CD14-positive monocyte (primary cell): Measurements from ENCODE around the gene GPR142. TPM values are rescaled to one million over a fixed set of nuclear protein-coding genes. Genes with fewer than 3 reads are reported as not detected.

Source experiments
- DNase-seq, 3 donors: peaks; one replicate each; pipeline ENCODE4 v3.0.0-alpha.2; 2011 to 2022
- H2AFZ ChIP-seq: 2 replicates; pipeline ENCODE4 v1.6.0; 2012; ENCODE audit warnings: mild to moderate bottlenecking, low read depth, low read length, inconsistent platforms; ENCODE audit not compliant: insufficient read depth, poor library complexity, severe bottlenecking
- H3K27ac ChIP-seq, 2 donors: 1 replicate in 1 of 2; 2 replicates in 1 of 2; pipeline ENCODE4 v1.5.1; 2012 to 2013; ENCODE audit warnings: low read length in 2 of 2, control low read depth in 1 of 2, inconsistent platforms in 1 of 2, low read depth in 1 of 2, mild to moderate bottlenecking in 1 of 2
- H3K27me3 ChIP-seq, 2 donors: one replicate each; pipeline versions ENCODE4 v1.6.0 to v1.6.1; 2011 to 2013; ENCODE audit warnings: low read length in 2 of 2; ENCODE audit not compliant: control insufficient read depth in 2 of 2, insufficient read depth in 2 of 2
- H3K36me3 ChIP-seq, 2 donors: replicated peaks in 1 of 2; 1 replicate in 1 of 2; 2 replicates in 1 of 2; pipeline versions ENCODE4 v1.5.1 to v1.6.1; 2012 to 2013; ENCODE audit warnings: low read length in 2 of 2, control low read depth in 1 of 2, inconsistent platforms in 1 of 2, mild to moderate bottlenecking in 1 of 2; ENCODE audit not compliant: insufficient read depth in 2 of 2, control insufficient read depth in 1 of 2
- H3K4me1 ChIP-seq, 2 donors: 1 replicate in 1 of 2; 2 replicates in 1 of 2; pipeline versions ENCODE4 v1.5.1 to v1.6.1; 2012 to 2013; ENCODE audit warnings: low read length in 2 of 2, control low read depth in 1 of 2, inconsistent platforms in 1 of 2, mild to moderate bottlenecking in 1 of 2, moderate library complexity in 1 of 2; ENCODE audit not compliant: insufficient read depth in 2 of 2, control insufficient read depth in 1 of 2
- H3K4me2 ChIP-seq: replicated peaks from 2 replicates; pipeline ENCODE3; 2012; ENCODE audit warnings: low read length, moderate library complexity, mild to moderate bottlenecking; ENCODE audit not compliant: poor library complexity, severe bottlenecking; ENCODE audit errors: extremely low read depth
- H3K4me3 ChIP-seq, 3 experiments: fragments of 200-600 bp in 1 of 3; sonication (generic) in 1 of 3; replicated peaks in 1 of 3; 1 replicate in 2 of 3; 2 replicates in 1 of 3; pipeline ENCODE4 v1.5.1; 2011 to 2013; ENCODE audit warnings: low read length in 3 of 3, mild to moderate bottlenecking in 3 of 3, control low read depth in 2 of 3, low read depth in 2 of 3, inconsistent platforms in 1 of 3, moderate library complexity in 1 of 3
- H3K79me2 ChIP-seq: 2 replicates; pipeline ENCODE4 v1.6.0; 2012; ENCODE audit warnings: mild to moderate bottlenecking, control low read depth, inconsistent platforms, low read length, moderate library complexity; ENCODE audit not compliant: insufficient read depth
- H3K9ac ChIP-seq: 2 replicates; pipeline ENCODE4 v1.6.0; 2017; ENCODE audit warnings: low read length, mild to moderate bottlenecking; ENCODE audit not compliant: insufficient read depth, poor library complexity, severe bottlenecking
- H3K9me3 ChIP-seq, 2 donors: replicated peaks in 1 of 2; 1 replicate in 1 of 2; 2 replicates in 1 of 2; pipeline versions ENCODE4 v1.5.1 to v1.6.1; 2012 to 2013; ENCODE audit warnings: low read length in 2 of 2, control low read depth in 1 of 2; ENCODE audit not compliant: control insufficient read depth in 1 of 2, insufficient read depth in 1 of 2
- H4K20me1 ChIP-seq: 2 replicates; pipeline ENCODE4 v1.6.0; 2012; ENCODE audit warnings: mild to moderate bottlenecking, low read length, control low read depth, moderate library complexity; ENCODE audit not compliant: insufficient read depth
- H3K27ac Mint-ChIP-seq, 7 donors: one replicate each; pipeline ENCODE4 v1.8.0; 2020; ENCODE audit warnings: mild to moderate bottlenecking in 7 of 7, mixed read lengths in 7 of 7, moderate library complexity in 6 of 7, inconsistent platforms in 2 of 7
- H3K27me3 Mint-ChIP-seq, 3 donors: one replicate each; pipeline ENCODE4 v1.8.0; 2021 to 2022; ENCODE audit warnings: low read depth in 3 of 3, mild to moderate bottlenecking in 3 of 3, mixed read lengths in 3 of 3, moderate library complexity in 3 of 3, inconsistent platforms in 1 of 3
- H3K36me3 Mint-ChIP-seq, 2 donors: one replicate each; pipeline ENCODE4 v1.8.0; 2020; ENCODE audit warnings: mixed read lengths in 2 of 2, inconsistent platforms in 1 of 2, mild to moderate bottlenecking in 1 of 2
- H3K4me1 Mint-ChIP-seq: one replicate; pipeline ENCODE4 v1.8.0; 2020; ENCODE audit warnings: mild to moderate bottlenecking, mixed read lengths
- H3K4me3 Mint-ChIP-seq, 2 donors: one replicate each; pipeline ENCODE4 v1.8.0; 2020; ENCODE audit warnings: mild to moderate bottlenecking in 2 of 2, mixed read lengths in 2 of 2, moderate library complexity in 1 of 2
- H3K9me3 Mint-ChIP-seq, 7 donors: one replicate each; pipeline ENCODE4 v1.8.0; 2020 to 2022; ENCODE audit warnings: mixed read lengths in 7 of 7, mild to moderate bottlenecking in 6 of 7, moderate library complexity in 6 of 7, inconsistent platforms in 2 of 7
- CTCF ChIP-seq: fragments of 200-600 bp; IDR thresholded peaks from one replicate; pipeline ENCODE4 v1.8.0; 2022; ENCODE audit warnings: antibody characterized with exemption, mild to moderate bottlenecking
- WGBS: methylation state at CpG from one replicate; pipeline ENCODE4 v1.1.5; 2013; ENCODE audit warnings: missing lambda C conversion rate; ENCODE audit not compliant: insufficient coverage; 5-methylcytosine and 5-hydroxymethylcytosine counted together
- intact Hi-C, 2 donors: fragments of 100-400 bp; cut with micrococcal nuclease; formaldehyde crosslinking; loops; one replicate each; pipeline versions ENCODE4 v1.15.0 to v1.15.1; 2023
- polyA plus RNA-seq, 3 donors: library from polyadenylated mRNA; depleted of rRNA in 1 of 3; unstranded in 2 of 3; stranded (reverse) in 1 of 3; fragments of 300-500 nt in 2 of 3; fragments of >200 nt in 1 of 3; fragmentation: Illumina TruSeq in 2 of 3; gene quantifications; 1 replicate in 2 of 3; 2 replicates in 1 of 3; pipeline ENCODE4 v1.2.3, GENCODE V29; 2012 to 2021

The GPR142 gene
- polyA plus RNA-seq, 3 donors: not detected

GRCh38 chr17:74383141-74383540, 15.8 kb downstream of the GPR142 start:
- Mint-ChIP-seq H3K4me1 (peaks cover 22% of the 10 kb centered on the region), H3K9me3 (no peaks in the 10 kb centered on the region), H3K4me3 (no peak overlapping the region), H3K36me3 (no peaks in the 10 kb centered on the region), H3K27ac (no peak overlapping the region), H3K27me3 (peaks cover 10 to 16% (median 14%) of the 10 kb centered on the region in 3 donors)
- H3K4me1 ChIP-seq: peaks cover 13 to 25% of the 10 kb centered on the region in 2 donors
- intact Hi-C loops: no loop called here
- no peaks in the 10 kb centered on the region for H3K79me2 ChIP-seq
- no peak overlapping the region for H3K4me3 ChIP-seq
- H3K36me3 ChIP-seq: no peaks in the 10 kb centered on the region
- no peaks in the 10 kb centered on the region for H3K9me3 ChIP-seq
- no peak overlapping the region for H3K27ac ChIP-seq
- TF ChIP-seq CTCF: no peak
- H2AFZ ChIP-seq: no peak overlapping the region
- 86% methylated on average over 2 of the region's 5 CpGs for WGBS
- no peak overlapping the region for H3K9ac ChIP-seq
- H3K4me2 ChIP-seq: no peak overlapping the region
- no peaks in the 10 kb centered on the region for H3K27me3 ChIP-seq
- no peaks in the 10 kb centered on the region for H4K20me1 ChIP-seq
- DNase-seq: no peak

- Mint-ChIP-seq H3K36me3 (no peaks in the 10 kb centered on the region), H3K27ac (no peak overlapping the region), H3K9me3 (peaks cover 0 to 3% (median 0%) of the 10 kb centered on the region in 7 donors), H3K4me3 (no peak overlapping the region), H3K27me3 (peaks cover 13 to 16% (median 15%) of the 10 kb centered on the region in 3 donors), H3K4me1 (peaks cover 16% of the 10 kb centered on the region)
- Histone ChIP-seq H3K4me3 (no peak overlapping the region), H3K9ac (no peak overlapping the region), H3K36me3 (no peaks in the 10 kb centered on the region), H3K4me1 (peaks cover 5 to 14% of the 10 kb centered on the region in 2 donors), H3K79me2 (no peaks in the 10 kb centered on the region), H4K20me1 (no peaks in the 10 kb centered on the region), H3K4me2 (no peak overlapping the region), H2AFZ (no peak overlapping the region), H3K27ac (no peak overlapping the region), H3K27me3 (no peaks in the 10 kb centered on the region), H3K9me3 (no peaks in the 10 kb centered on the region)
- 100% methylated on average over 1 of the region's 3 CpGs for WGBS
- TF ChIP-seq CTCF: no peak
- DNase-seq: no peak
- intact Hi-C loops: loop anchor here in 1 of 2 donors (5.0 kb wide), 1 partner anchor 37 kb away; no protein-coding TSS in a partner anchor
Observed at GRCh38 chr17:74385201-74385600, 17.9 kb downstream of the GPR142 start.
